Kidney tubule cell (primary cell): ENCODE data around the gene LYPD1.
"Not testable (repeated sequence)": the region's sequence is repeated elsewhere in the genome, so short reads cannot be mapped to it uniquely, and the experiment has no call there.

ENCODE experiments used
- DNase-seq: peaks from one replicate; pipeline ENCODE4 v3.0.0-alpha.2; 2018; ENCODE audit warnings: low spot score

LYPD1 gene, protein sequence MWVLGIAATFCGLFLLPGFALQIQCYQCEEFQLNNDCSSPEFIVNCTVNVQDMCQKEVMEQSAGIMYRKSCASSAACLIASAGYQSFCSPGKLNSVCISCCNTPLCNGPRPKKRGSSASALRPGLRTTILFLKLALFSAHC

DNA sequence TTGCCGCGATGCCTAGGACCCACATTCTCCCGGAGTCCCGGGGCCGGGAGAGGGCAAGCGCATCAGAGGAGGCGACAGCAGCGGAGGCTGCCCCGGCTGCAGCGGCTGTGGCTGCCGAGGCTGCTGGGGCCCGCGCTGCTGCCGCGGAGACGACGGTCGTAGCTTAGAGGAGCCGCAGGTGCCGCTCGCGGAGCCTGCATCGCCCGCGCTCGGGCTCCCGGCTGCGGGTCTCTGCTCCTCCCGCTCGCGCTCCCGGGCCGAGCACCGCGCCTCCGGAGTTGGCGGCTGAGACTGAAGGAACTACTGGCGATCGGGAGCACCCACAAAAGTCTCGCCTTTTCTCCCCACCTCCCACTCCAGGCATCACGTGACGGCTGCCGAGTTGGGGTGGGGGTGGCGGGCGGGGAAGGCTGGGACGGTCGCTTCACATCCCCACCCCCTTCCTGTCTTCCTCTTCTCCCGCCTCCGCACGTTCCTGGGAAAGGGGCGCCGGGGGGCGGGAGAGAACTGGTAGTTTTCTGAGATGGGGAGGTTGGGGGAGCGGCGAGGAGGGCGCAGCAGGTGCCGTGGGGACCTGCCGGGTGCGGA, at the start of gene LYPD1:
TSS of gene LYPD1 (minus strand) at position 298 of the 588 bp plus-strand sequence. CDS start at position 25, 273 bp downstream.
- peak; percentile 52 for DNase-seq

DNA sequence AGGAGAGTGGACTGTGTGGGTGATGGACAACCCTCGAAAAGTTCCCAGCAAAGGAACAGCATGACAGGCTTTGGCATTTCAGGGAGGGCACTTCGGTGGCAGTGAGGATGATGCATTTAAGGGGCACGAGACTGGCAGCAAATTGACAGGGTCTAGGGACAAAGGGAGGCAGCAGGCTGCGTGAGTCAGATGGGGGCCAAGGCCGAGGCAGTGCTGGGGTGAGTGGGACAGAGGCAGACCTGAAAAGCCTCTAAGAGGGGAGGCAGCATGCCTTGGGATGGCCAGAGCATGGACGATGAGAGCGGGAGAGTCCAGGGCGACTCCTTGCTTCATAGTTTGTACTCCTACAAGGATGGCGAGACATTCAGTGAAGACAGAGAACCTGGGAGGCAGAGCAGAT, 49.5 kb upstream of the LYPD1 start:
- DNase-seq: no peak

DNA sequence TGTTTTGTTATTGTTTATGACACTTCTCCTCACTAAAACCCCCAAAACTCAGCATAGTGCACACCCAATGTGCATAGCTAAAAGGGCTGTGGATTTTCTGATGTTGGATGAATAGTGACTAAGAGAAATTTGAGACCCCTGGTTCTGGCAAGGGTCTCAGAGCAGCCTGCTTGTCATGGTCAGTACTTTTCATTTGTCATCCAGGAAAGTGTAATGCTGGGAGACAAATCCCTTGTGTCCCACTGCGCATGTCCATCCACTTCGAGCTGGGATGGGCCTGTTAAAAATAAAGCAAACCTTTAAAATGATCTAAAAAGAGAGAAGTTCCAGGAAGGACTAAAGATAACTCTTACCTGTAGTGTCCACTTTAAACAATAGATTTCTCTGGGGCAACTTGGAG, 46.9 kb upstream of the LYPD1 start:
- DNase-seq: no peak

DNA sequence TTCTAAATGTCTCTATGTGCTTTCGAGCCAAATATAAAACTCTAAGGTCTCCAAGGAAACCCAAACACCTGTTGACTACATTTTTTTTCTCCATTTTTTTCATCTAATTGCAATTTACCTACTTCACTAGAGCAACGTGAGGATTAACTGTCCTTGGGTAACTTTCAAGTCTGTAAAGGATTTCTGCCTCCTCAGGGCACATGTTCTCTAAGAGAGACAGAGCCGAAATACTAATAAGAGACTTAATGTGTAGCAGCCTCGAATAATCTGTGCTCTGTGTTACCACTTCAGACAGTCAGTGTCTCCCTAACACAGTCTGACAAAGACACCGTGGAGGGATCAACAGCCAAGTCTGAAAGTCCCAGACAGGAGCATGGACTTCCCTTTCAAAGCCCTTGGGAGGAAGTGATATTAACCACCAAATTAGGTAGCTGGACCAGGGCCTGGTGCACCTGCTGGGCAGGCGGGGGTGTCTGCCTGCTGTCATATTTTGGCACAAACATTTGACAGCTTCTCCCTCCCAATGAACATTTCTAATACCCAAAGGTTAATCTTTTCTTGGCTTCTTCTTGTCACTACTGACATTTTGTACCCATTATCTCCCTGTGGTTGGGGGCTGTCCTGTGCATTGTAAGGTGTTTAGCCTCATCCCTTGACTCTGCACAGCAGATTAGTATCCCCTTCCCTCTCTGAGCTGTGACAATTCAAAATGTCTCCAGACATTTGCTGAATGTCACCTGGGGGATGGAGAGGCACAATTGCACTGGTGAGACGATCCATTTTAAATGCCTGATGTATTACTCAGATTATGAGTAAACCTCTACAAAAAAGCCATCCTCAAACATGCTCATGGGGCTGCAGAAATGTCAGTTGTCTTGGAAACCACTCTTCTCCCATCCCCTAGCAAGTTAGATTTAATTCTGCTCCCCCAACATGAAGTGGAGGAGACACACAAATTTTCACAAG, 45.7 kb upstream of the LYPD1 start:
- DNase-seq: peak; percentile 24

DNA sequence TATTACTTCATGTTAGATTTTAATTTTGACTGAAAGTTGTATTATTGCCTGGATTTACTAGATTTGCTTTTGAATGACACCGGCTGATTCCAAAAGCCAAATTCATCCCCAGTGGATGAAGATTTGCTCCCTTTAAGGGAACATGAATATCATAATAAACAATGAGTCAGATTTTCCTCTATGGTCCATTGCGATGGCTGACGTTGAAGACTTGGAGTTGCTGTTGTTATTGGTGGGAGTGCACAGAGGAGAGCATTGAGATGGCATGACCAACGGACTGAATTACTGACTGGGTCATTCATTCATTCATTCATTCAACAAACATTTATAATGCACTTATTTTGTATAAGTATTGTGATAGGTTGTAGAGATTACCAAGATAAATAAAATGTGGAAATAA, 33.4 kb upstream of the LYPD1 start:
- DNase-seq: no peak

DNA sequence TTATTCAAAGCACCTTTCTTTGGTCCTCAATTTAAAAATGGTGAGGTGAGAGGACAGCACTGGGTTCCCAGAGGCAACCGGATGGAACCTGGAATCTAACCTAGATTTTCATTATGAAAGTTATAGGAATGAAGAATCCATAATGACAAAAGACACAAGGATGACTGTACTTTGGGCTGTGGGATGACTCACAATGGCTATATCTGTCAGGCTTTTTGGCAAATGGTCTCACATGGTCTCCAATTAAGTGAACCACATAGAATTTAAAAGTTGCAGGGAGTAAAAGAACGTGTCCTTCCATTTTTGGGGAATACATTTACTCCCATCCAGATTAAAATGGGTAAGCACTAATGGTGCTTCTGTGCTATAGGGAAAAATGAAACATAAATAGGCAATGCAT, 31.8 kb upstream of the LYPD1 start:
- peak; percentile 7 for DNase-seq

DNA sequence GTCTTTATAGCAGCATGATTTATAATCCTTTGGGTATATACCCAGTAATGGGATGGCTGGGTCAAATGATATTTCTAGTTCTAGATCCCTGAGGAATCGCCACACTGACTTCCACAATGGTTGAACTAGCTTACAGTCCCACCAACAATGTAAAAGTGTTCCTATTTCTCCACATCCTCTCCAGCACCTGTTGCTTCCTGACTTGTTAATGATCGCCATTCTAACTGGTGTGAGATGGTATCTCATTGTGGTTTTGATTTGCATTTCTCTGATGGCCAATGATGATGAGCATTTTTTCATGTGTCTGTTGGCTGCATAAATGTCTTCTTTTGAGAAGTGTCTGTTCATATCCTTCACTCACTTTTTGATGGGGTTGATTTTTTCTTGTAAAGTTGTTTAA, 29.8 kb upstream of the LYPD1 start:
- not testable (repeated sequence) for DNase-seq

DNA sequence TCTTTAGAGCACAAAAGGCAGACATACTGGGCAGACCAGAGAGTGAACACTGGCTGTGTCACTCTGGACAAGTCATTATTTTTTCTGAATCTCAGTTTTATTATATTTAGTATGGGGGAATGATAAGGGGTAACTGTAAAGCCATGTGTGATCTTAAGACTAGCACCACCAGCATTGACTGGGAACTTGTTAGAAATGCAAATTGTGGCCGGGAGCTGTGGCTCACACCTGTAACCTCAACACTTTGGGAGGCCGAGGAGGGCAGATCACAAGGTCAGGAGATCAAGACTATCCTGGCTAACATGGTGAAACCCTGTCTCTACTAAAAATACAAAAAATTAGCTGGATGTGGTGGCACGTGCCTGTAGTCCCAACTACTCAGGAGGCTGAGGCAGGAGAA, 28.3 kb upstream of the LYPD1 start:
- not testable (repeated sequence) for DNase-seq

DNA sequence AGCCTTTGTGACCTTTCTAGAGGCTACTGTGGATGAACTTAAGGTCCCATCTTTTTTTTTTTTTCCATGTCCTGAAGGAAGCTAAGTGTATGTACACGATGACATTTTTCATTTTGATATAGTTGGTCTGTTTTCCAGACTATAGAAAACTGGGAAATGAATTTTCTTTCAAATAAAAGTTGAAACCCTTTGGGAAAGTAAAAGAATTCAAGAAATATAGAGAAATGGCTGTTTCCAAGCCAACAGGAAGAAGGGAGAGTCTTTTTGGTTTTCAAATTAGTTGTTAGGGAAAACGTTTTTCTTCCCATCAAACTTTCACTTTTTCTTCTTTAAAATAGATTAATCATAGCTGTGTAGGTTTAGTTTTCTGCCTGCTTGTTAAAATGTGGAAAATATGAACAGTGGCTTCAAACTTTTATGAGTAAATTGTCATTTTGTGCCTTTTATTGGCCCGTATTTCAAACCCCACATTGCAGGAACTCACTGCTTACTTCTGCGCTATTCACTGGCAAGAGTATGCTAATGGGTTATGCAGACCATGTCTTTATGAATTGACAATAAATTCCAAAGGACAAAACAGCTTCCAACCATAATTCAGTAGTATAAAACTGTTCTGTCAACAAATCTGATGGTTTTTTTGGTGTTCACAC, 27.7 kb upstream of the LYPD1 start:
- no peak for DNase-seq

DNA sequence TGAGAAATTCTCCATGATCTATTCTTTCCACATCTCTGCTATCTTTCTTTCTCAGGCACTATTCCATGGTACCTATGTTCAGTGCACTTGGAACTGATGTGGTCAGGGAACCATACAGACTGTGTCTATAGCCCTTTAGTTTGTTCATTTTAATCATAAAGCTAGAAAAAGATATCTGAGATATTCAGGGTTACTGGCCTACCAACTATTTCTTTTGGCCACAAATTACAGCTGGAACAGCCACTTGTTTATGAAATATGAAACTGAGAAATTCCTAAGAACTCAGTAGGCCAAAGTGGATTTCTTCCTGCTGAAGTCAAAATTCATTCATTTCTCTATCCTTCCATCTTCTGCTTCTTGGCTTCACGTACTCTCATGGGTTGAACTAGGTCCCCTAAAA, 22.8 kb upstream of the LYPD1 start:
- DNase-seq: no peak

DNA sequence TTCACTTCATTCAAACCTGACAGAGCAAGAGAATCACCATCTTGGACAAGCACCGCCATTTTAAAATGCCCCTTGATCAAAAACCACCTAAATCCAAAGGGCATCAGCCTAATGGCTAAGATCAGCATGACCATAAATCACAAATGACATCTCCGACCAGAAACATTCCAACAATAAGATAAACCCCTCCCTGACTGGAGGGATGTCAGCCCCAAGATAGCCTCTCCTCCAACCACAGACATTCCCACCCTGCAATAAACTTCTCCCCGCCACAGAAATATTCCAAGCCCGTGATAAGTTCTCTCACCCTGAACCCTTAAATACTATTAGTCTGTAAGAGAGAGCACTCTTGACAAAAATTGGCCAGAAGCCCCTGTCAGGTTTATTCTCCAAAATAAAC, 21.6 kb upstream of the LYPD1 start:
- no peak for DNase-seq

DNA sequence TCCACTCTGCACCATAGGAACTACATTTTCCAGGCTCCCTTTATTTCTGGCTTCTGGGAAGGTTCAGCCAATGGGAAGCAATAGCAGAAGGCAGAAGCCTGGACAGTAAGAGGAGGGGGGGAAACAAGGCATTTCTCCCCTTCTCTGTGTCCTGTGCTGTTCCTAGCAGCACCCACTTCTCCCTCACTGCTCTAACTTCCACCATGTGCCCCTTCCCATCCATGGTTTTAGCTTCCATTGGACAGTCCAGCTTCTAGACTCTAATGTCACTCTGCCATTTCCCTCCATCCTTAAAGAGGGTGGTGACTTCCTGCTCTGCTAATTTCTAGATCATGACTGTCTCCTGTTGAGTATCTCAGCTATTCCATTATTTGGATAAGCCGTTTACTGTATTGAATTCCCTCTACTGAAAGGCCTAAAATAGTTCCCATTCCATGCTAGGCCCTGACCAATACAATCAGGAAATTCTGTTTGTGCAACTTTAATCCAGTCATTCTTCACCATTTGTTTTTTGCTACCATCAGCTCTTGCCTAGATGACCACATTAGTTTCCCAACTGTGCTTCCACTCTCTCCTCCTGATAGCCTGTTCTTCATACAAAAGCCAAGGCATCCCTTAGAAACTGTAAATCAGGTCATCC, 20.8 kb upstream of the LYPD1 start:
- DNase-seq: no peak

DNA sequence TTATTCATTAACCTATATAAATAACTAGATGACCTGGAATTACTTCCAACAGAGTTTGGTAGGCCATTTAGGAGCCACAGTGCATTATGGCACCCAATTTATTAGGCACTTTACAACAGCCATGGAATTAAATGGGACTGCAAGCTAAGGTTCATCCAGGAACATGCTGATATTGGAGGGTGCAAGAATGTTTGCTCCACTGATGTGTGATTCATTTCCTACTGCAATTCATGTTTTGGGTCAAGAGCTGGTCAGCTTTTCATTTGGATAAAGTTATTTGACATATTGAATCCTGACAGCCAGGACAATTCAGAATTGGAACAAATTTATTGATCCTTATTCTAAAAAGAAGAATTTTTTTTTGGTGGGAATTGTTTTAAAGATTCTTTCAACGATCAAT, 11.8 kb upstream of the LYPD1 start:
- DNase-seq: peak; percentile 8

DNA sequence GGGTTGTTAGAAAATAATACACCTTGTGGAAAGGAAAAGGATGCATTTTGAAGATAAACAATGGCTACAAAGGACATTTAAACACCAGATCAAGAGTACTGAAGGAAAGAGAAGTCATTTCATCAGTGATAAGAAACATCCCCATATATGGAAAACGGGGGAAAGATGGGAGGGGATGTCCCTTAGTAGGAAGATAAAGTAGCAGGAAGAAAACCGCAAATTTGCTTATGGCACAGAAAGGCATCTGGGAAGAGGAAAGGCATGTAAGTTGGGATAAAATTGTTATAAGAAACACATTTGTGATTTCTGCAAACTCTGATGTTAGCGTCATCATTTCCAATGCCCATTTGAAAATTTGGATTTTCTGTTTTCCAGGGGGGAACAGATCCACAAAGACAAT, 10.5 kb upstream of the LYPD1 start:
- no peak for DNase-seq

DNA sequence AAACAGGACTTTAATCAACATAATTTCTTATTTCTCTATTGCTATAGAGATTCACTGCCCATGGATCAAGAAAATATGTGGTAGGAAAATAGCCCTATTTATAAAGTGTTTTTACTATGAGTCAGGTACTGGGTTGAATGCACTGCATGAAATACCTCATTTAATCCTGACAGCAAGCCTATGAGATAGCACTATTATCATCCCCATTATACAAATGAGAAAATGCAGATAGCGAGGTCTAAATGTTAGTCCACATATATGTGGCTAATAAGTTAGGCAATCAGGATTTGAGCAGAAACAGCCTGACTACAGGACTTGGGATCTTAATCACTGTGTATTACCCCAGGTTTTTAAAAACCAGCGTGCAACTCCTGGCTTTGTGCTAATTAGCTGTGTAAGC, 8.5 kb upstream of the LYPD1 start:
- DNase-seq: peak; percentile 35

DNA sequence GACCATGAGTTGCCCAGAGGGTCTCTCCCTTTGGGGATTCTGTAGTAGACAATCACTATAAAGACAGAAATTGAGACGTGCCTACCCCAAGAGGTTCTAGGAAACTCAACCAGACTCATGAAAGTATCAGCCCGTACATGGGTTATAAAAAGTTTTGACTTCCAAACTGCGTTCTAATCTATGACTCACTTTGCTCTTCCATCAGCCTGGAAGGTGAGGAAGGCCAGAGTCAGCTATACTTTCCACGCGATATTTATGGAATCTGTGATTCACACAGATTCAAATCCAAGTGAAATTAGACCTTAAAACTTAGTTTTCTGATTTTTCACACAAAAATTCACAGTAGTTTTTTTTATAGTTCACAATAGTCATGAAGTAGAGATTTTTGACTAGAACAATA, 7.7 kb upstream of the LYPD1 start:
- DNase-seq: no peak

DNA sequence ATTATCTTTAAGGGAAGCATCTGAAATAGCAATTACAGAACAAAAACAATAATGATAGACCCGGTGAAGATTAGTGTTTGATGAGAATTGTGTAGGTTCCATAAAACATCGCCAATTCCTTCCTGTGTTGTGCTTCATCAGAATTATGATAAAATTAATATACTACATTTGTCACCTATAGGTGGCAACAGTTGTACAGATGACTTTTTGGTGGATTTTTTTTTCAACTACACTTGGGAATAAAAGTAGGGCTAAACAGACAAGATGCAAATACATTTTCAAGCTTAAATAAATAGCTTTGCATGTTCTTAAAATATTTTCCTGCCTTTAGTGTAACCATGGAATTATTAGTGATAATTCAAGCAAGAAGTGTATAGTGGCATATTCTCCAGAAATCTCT, 7.0 kb upstream of the LYPD1 start:
- peak; percentile 17 for DNase-seq

DNA sequence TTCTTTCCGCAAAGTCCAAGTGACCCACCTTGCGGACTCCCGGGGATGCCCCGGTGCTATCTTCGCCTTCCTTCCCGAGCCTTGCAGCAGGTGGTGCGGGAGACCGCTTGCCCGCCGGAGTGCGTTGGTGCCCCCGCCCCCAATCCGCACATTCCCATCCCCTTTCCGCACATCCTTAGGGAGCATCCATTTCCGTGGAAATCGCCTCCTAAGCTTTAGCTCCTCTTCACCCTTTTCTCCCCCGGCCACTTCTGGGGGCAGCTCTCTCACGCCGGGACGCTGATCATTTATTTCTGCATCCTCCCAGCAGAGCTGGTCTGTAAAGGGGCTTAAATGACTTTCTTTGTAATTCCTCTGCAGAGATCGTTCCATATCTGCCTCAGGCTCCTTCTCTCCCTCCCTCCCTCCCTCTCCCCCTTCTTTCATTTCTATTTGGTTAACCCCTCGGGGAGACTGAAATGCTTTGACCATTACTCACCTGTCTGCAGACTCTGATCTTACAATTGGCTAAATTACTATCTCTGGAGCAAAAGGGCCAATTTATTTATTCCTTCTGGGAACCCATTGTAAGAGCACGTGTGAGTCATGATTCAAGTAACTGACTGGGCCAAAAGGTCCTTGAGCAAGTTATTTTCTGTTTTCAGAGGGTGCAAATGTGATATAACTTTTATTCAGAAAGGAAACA, 1.3 kb upstream of the LYPD1 start:
- peak; percentile 98 for DNase-seq

DNA sequence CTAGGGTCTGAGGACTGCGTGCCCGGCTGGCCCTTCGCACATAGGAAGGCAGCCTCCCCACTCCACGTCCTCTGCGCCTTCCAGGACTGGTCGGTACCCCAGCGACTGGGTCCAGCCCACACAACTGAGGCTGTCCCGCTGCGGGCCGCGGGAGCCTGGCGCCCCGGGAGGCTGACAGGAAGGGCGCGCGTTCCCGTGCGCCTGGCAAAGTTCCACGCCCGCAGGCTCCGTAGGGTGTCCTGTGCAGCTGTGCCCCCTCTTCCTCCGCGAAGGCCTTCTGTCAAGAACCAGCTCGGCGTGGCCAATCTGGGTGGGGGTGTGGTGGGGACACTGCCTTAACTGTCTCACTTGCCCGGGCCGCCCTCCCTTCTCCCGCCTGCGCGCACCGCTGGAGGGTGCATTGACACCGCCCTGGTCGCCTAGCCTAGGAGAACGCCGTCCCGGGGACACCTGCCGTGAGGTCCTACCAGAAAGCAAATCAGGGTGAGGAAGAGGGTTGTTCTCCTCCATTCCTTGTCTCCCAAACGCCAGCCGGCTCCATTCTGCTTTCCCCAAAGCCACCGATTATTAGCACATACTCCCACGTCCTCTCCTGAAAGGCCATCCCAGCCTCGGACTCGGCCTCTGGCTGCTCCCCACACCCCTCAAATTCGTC, 618 bp upstream of the LYPD1 start:
- DNase-seq: peak; percentile 61

DNA sequence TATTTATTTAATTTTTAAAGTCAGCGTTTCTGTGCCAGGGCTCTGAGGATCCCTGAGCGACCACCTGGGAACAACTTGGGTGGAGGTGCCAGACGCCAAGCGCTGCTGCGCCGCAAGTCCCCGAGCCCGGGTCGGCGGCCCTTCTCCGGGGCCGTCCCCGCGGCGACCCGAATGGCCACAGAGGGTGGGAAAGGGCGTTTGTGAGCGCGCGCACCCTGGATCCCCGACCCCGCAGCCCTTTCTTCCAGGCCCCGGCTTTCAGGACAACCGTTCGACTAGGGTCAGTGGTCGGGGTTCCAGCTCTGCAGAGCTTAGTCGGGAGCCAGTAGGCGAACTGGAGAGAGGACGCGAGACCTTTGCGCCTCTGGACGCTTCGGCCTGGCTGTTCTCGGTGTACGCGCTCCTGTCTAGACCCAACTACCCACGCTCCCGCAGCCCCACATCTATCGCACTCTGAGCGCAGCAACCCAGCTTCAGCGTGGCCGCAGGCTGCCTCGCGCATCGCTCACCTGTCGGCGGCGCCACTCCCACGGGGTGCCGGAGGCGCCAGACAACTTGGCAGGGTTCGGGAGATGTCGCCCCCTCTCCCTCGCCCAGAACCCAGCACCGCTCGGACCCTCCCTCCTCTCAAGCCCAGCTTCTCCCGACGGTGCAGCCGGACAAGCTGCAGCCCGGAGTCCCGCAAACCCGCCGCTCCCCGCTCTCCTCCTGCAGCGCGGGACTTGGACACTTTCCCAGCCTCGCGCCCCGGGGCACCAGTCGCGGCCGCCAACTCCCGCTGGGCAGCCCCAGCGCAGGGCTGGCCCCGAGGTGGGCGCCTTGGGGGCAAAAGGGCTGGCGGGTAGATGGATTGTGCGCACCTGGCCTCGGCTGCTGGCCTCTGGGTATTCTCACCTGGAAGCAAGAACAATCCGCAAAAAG, 758 bp downstream of the LYPD1 start:
- peak; percentile 46 for DNase-seq
